ENCODE results near the gene MYH16.
A peak's percentile ranks its signal among the peaks of the same experiment; 100 is the strongest.
"Not testable (repeated sequence)": the region's sequence is repeated elsewhere in the genome, so short reads cannot be mapped to it uniquely, and the experiment has no call there.

The MYH16 gene

DNA sequence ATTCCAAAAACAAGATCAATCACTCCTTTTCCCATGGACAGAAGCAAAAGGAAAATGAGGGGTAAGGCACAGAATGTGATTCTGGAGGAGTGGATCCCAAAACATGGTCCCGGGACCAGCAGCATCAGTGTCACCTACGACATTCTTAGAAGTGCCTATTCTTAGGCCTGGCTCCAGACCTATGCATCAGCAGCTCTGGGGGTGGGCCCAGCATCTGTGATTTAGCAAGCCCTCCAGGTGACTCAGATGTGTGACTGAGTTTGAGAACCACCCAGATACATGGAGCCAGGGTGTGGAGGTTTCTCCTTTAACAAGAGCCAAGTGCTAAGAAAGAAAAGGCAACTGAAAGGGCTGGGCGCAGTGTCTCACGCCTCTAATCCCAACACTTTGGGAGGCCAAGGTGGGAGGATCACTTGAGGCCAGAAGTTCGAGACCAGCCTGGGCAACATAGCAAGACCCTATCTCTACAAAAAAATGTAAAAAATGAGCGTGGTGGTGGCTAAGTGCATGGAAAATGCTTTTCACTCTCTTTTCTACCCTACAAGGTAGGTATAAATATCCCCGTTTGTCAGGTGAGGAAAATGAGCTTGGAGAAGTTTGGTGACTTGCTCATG is 35.9 kb downstream of the MYH16 start:
- DNase-seq: no peak

DNA sequence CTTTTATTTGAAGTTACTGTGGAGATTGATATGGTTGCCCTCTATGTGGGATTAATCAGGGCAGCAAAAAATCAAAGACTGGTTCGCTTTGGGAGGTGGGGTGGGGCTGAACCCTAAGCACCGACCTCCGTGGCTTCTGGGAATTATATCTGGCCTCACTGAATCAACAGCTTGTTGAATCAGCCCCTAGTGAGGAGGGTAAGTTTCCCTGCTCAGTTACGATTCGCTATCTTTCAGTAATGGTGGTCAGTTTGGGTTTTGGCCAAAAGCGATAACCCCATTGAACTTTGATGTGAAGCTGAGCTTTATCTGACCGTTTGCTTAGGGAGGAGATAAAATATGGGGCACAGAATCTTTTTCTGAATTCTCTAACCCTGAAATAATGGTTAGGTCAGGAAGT is 36.5 kb downstream of the MYH16 start:
- DNase-seq: no peak

DNA sequence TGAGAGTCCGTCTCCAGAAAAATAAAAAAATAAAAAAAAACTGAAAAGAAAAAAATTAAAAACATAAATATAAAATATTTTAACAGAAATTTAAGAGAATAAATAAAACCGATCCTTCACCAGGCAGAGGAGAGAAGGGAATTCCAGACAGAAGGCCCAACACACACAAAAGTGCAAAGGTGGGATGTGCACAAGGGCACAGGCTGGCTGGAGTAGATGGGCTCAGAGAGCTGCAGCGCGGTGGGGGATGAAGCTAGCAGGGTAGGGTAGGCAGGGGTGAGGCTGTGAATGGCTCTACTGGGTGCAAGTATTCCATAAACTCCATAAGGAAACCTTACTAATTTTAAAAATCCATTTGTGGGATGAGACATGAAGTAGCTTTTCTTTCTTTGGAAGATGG is 37.4 kb downstream of the MYH16 start:
- DNase-seq: no peak

DNA sequence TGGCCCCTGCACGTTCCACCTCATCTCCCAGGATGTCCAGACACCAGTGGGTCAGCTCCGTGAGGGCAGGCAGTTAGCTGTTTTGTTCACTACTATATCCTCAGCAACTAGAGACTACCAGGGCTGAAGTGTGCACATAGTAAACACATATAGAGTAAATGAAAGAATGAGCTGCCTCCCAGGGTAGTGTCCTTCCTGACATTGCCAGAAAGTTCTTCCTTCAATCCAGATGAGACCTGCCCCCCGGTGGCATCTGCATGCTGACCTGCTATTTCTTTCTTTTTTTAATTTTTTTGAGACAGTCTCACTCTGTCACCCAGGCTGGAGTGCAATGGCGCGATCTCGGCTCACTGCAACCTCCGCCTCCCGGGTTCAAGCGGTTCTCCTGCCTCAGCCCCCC is 39.1 kb downstream of the MYH16 start:
- no peak for DNase-seq

DNA sequence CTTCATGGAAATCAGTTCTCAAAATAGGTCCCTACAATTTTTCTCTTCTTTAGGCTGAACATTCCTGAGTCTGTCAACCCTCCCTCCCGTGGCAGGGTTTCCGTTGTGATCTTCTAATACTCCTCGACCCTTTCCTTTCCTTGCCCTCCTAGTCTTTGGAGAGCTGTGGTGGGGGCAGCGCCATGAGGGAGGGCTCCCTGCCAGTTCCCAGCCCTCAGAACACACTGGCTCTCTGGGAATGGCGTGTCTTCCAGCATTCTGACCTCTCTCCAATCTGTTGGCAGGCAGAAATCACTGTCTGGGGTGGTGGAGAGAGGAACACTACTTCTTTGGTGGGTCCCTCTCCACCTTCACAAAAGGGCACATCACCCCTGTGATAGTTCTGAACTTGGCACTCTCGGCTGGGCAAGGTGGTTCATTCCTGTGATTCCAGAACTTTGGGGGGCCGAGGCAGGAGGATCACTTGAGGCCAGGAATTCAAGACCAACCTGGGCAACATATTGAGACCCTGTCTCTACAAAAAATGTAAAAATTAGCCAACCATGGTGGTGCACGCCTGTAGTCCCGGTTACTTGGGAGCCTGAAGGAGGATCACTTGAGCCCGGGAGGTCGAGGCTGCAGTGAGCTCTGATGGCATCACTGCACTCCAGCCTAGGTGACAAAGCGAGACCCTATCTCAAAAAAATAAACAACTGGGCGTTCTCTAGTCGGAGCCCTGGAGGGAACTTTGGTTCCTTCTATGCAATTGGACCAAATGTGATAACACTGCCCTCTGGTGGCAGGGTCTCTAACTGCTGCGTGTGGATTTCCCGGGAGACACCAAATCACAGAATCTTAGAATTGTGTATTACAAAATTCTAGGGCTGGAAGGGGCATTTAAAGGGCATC is 39.9 kb downstream of the MYH16 start:
- DNase-seq: peak; percentile 68

DNA sequence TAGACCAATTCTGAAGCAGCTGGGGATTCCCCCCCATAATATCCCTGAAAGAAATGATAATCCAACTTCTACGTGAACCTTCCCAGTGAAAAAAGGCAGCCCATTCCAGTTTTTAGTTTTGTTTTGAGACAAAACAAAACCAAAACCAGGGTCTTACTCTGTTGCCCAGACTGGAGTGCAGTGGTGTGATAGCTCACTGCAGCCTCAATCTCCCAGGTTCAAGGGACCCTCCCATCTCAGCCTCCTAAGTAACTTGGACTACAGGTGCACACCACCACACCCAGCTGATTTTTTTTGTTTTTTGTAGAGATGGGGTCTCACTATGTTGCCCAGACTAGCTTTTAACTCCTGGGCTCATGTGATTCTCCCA is 40.5 kb downstream of the MYH16 start:
- no peak for DNase-seq

DNA sequence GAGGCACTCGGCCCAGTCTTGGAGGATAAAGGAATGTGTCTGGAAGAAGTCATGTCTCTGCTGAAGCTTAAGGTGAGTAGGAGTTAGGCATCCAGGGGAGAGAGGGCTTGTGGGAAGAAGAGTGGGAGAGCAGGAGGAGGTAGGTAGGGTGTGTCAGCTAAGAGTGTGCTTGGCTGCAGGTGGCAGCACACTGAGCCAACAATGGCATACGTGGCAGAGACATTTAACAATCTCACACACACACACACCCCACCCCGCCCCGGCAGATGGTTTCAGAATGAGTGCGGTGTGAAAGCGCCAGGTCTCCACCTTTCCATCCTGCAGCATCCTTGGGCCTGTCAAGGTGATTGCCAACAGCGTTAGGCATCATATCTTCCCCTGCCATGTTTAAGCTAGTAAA is 41.9 kb downstream of the MYH16 start:
- DNase-seq: peak; percentile 13

DNA sequence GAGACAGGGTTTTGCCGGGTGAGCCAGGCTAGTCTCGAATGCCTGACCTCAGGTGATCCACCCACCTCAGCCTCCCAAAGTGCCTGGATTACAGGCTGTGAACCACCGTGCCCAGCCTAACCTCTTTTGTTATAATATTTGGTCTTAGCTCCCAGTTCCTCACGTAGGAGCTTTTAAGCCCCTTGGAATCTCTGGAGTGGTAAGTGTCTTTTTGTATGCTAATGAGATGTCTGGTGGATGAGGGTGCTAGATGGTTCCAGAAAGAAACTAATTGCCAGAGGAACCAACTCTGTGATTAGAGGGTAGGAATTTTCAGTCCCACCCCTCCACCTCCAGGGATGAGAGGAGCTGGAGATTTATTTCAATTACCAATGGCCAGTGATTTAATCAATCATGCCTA is 47.7 kb downstream of the MYH16 start:
- no peak for DNase-seq

DNA sequence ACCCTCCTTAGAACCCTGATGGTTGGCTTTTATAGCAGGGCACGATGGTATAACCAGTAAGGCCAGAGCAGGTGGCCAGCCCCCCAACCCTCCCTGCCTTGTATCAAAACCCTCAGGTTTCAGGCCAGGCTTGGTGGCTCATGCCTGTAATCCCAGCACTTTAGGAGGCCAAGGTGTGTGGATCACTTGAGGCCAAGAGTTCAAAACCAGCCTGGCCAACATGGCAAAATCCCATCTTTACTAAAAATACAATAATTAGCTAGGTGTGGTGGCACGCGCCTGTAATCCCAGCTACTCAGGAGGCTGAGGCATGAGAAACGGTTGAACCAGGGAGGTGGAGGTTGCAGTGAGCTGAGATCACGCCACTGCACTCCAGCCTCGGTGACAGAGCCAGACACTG is 50.0 kb downstream of the MYH16 start:
- not testable (repeated sequence) for DNase-seq

DNA sequence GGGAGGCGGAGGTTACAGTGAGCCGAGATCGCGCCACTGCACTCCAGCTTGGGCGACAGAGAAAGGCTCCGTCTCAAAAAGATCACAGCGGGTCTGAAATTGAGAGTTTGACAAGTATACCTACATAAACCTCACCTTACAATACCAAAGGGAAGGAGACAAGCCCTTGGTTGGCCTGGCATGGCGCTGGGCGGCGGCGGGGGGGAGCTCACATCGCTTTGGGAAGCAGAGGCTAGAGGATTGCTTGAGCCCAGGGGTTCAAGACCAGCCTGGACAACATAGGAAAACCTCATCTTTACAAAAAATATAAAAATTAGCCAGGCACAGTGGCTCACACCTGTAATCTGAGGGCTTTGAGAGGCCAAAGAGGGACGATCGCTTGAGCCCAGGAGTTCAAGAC is 51.9 kb downstream of the MYH16 start:
- DNase-seq: no peak

DNA sequence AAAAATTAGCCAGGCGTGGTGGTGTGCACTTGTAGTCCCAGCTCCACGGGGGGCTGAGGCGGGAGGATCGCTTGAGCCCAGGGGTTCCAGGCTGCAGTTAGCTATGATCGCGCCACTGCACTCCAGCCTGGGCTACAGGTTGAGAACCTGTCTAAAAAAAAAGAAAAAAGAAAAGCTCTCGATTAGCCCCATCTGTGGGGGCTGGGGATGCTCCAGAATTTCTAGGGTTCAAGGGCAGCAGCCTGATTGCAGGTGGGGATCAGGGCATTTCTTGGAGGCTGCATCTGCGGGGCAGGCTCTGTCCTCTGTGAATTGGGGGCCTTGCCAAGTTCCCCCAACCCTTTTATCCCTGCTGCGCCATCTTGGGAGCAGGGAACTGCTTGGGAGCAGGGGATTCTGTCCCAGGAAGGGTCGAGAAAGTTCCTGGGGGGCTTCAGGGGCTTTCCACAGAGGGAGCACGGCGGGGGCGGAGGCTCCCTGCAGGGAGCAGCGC is 52.4 kb downstream of the MYH16 start:
- DNase-seq: no peak

DNA sequence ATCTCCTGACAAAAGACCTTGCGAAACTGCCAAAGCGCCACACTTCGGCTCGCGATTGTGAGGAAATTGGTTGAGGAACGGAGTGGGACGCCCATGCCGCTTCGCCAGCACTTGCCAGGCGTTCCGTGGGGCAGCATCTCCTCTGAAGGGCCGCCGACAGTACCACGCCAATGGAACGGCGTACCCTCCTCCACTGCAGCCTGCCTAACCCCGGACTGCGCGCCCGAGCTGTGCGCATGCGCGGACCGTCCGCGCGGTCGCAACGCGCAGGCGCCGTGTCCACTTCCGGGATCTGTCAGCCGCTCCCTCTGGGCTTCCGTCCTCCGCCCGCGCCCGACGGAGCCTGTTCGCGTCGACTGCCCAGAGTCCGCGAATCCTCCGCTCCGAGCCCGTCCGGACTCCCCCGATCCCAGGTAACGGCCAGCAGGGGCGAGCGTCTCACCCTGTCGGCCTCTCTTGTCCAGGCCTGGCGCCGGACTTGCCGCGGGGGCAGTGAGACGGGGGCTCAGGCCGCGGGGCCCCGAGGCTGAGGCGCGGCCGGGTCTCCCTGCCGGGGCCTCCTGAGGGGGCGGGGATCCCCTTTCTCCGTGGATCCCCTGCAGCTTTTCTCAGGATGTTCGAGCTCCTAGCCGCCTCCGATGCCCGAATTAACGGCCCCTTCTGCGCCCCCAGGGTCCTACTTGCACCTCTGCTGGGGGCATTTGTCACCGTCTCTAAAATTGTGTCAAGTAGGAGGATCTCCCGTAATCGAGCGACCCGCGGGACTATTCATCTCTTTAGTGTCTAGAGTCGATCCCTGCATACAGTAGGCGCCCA is 53.2 kb downstream of the MYH16 start, which contains the start of gene ARPC1A:
ARPC1A (plus strand) TSS at position 307 of the 816 bp plus-strand sequence. CDS start 7,456 bp downstream, outside the sequence.
- DNase-seq: peak; percentile 92

DNA sequence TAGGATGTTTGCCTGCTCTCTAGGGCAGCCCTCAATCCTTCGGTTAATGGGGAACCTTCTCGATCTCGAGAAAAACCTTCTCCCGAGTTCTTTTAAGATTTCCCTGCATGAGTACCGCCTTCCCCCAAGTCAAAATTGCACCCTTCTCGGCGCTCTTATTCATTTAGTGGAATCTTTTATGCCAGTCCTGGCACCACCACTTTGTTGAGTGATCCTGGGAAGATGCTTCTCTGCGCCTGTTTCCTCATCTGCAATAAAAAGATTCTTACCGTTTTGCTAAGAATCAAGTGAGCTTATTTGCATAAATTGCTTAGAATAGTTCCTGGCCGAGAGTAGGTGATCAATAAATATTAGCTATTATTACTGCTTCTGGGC is 53.8 kb downstream of the MYH16 start:
- DNase-seq: no peak

DNA sequence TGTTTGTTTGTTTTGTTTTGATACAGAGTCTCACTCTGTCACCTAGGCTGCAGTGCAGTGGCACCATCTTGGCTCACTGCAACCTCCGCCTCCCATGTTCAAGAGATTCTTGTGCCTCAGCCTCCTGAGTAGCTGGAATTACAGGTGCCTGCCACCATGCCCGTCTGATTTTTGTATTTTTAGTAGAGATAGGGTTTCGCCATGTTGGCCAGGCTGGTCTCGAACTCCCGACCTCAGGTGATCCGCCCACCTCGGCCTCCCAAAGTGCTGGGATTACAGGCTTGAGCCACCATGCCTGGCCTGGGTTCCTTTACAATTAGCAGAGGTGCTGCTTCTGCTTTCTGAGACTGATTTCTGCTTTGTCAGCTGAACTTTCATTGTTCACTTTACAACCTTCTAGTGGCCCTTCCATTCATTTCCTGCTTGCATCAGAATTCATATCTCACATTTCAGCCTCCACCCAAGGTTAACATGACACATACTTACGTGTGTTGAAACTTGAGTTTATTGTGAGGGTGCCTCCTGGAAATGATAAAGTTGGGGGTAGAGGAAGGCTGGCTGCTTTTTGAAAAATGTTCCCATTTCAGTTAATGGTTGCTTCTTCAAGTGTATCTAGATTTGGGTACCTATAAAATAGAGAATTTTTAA is 57.8 kb downstream of the MYH16 start:
- not testable (repeated sequence) for DNase-seq

DNA sequence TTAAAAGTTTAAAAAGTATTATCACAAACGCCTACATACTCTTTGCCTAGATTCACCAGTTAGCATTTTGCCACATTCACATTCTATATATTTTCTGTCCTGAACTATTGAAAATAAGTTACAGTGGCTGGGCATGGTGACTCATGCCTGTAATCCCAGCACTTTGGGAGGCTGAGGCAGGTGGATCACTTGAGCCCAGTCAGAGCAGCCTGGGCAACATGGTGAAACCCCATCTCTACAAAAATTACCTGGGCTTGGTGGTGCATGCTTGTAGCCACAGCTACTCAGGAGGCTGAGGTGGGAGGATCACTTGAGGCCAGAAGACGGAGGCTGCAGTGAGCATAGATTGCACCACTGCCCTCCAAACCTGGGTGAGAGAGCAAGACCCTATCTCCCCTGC is 58.4 kb downstream of the MYH16 start:
- no peak for DNase-seq

DNA sequence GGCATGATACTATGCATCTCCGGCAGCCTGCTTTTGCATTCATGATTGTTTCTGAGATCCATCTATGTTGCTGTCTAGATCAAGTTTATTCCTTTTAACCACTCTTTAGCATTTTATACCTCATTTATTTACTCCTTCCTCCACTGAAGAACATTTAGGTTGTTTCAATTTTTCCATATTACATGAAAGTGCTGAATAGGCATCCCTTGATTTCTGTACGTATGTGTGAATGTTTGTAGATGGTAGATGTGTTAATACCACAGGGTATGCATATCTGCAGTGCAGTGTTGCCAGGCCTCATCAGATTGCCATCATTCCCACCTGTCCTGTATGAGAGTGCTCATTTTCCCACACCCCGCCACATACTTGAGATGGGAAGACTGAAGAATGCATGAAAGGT is 67.0 kb downstream of the MYH16 start:
- no peak for DNase-seq

DNA sequence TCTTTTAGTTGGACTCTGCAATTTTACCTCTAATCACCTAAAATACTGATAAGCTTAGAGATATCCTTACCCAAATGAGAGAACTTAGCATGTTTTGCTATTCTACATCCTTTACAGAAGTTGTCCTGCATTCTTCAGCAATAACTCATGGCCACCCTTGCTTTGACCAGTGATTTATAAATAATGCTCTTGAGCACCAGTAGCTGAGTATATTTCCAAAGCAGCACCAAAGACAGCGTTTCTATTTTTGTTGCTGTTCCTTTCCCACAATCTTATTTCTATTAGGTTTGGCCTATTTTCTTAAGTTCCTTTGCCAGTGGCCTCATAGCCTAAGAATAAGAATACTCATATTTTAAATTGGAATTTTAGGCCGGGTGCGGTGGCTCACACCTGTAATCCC is 68.0 kb downstream of the MYH16 start:
- DNase-seq: no peak

DNA sequence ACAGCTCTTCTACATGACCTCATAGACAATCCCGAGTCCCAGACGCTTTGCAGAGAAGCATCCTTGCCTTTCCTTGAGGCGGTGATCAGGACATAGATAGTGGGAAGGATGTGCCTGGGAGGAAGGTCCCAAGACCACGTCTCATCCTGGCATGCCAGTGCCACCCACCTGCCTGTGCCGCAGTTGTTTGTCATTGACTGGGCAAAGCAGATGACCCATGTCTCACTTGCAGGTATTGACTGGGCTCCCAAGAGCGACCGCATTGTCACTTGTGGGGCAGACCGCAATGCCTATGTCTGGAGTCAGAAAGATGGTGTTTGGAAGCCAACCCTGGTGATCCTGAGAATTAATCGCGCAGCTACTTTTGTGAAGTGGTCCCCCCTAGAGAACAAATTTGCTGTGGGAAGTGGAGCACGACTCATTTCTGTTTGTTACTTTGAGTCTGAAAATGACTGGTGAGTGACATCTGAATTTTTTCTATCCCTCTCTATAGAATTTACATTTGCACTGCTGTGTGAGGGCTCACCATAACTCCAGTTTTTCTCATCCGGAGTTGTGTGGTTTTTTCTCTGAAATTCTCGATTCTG is 71.5 kb downstream of the MYH16 start:
- no peak for DNase-seq

DNA sequence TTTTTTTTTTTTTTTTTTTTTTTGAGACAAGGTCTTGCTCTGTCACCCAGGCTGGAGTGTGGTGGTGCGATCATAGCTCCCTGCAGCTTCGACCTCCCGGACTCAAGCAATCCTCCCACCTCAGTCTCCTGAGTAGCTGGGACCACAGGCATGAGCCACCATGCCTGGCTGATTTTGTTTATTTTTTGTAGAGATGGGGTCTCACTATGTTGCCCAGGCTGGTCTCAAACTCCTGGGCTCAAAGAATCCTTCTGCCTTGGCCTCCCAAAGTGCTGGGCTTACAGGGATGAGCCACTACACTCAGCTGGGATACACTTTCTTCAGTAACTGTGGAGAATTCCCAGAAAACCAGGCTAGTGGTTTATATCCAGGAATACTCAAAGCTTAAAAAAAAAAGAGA is 78.0 kb downstream of the MYH16 start:
- not testable (repeated sequence) for DNase-seq

DNA sequence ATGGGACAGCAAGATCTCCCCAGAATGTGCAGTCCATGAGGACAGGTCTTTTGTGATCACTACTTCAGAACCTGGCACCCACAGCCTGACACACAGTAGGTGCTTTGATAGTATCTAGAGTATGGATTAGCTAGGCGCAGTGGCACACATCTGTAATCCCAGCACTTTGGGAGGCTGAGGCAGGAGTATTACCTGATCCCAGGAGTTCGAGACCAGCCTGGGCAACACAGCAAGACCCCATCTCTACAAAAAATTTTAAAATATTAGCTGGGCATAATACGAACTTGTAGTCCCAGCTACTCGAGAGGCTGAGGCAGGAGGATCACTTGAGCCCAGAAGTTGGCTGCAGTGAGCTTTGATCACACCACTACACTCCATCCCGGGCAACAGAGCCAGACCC is 79.6 kb downstream of the MYH16 start:
- no peak for DNase-seq

DNA sequence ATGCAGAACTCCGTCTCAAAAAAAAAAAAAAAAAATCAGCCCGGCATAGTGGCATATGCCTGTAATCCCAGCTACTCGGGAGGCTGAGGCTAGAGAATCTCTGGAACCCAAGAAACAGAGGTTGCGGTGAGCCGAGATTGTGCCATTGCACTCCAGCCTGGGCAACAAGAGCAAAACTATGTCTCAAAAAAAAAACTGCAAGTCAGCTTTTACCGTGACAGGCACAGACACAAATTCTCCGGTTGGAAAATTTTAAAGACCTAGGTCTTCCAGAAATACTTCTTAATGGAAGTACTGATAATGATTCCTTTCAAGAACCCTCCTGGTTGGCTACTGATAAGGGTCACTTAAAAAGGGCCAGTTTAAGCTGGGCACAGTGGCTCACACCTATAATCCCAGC is 82.5 kb downstream of the MYH16 start:
- no peak for DNase-seq

DNA sequence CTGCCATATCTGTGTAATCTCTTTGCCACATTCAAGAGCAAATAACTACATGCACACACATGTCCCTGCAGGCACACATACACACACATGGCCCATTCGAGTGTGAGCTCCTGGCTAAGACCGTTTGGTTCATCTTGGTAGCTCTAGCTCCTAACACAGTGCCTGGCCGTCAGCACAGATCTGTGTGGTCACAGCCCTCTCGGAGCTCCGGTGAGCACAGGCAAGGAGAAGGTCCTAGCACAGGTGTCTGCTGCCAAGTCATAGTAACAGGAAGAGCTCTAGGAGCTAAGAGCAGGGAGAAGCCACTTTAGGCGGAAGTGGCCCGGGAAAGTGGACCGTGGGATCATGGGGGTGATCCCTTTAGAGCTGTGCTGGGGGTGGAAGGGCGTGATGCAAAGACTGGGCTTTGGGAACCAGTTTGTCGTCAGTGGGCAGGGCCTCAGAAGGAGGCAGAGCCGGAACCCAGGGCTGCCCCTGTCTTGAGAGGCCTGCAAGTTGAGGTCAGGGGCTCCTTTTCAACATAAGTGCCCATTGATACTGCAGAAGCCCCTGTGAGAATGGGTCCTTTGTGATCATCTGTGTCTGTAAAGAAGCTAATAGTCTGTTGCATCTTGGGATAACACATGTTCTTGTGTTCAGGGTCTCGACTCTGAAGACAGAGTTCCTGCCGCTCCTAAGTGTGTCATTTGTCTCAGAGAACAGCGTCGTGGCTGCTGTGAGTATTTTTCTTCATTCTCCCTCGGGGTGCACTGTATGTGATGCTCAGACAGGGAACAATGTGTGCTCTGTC is 85.3 kb downstream of the MYH16 start:
- DNase-seq: no peak
